CD14-positive monocyte (primary cell): ENCODE results near the gene AP1B1. TPM values are rescaled to one million over a fixed set of nuclear protein-coding genes. Genes with fewer than 3 reads are reported as not detected.

Experiments
- DNase-seq, 3 donors: peaks; one replicate each; pipeline ENCODE4 v3.0.0-alpha.2; 2011 to 2022
- H2AFZ ChIP-seq: 2 replicates; pipeline ENCODE4 v1.6.0; 2012; ENCODE audit warnings: mild to moderate bottlenecking, low read depth, low read length, inconsistent platforms; ENCODE audit not compliant: insufficient read depth, poor library complexity, severe bottlenecking
- H3K27ac ChIP-seq, 2 donors: 1 replicate in 1 of 2; 2 replicates in 1 of 2; pipeline ENCODE4 v1.5.1; 2012 to 2013; ENCODE audit warnings: low read length in 2 of 2, control low read depth in 1 of 2, inconsistent platforms in 1 of 2, low read depth in 1 of 2, mild to moderate bottlenecking in 1 of 2
- H3K27me3 ChIP-seq, 2 donors: one replicate each; pipeline versions ENCODE4 v1.6.0 to v1.6.1; 2011 to 2013; ENCODE audit warnings: low read length in 2 of 2; ENCODE audit not compliant: control insufficient read depth in 2 of 2, insufficient read depth in 2 of 2
- H3K36me3 ChIP-seq, 2 donors: replicated peaks in 1 of 2; 1 replicate in 1 of 2; 2 replicates in 1 of 2; pipeline versions ENCODE4 v1.5.1 to v1.6.1; 2012 to 2013; ENCODE audit warnings: low read length in 2 of 2, control low read depth in 1 of 2, inconsistent platforms in 1 of 2, mild to moderate bottlenecking in 1 of 2; ENCODE audit not compliant: insufficient read depth in 2 of 2, control insufficient read depth in 1 of 2
- H3K4me1 ChIP-seq, 2 donors: 1 replicate in 1 of 2; 2 replicates in 1 of 2; pipeline versions ENCODE4 v1.5.1 to v1.6.1; 2012 to 2013; ENCODE audit warnings: low read length in 2 of 2, control low read depth in 1 of 2, inconsistent platforms in 1 of 2, mild to moderate bottlenecking in 1 of 2, moderate library complexity in 1 of 2; ENCODE audit not compliant: insufficient read depth in 2 of 2, control insufficient read depth in 1 of 2
- H3K4me2 ChIP-seq: replicated peaks from 2 replicates; pipeline ENCODE3; 2012; ENCODE audit warnings: low read length, moderate library complexity, mild to moderate bottlenecking; ENCODE audit not compliant: poor library complexity, severe bottlenecking; ENCODE audit errors: extremely low read depth
- H3K4me3 ChIP-seq, 3 experiments: fragments of 200-600 bp in 1 of 3; sonication (generic) in 1 of 3; replicated peaks in 1 of 3; 1 replicate in 2 of 3; 2 replicates in 1 of 3; pipeline ENCODE4 v1.5.1; 2011 to 2013; ENCODE audit warnings: low read length in 3 of 3, mild to moderate bottlenecking in 3 of 3, control low read depth in 2 of 3, low read depth in 2 of 3, inconsistent platforms in 1 of 3, moderate library complexity in 1 of 3
- H3K79me2 ChIP-seq: 2 replicates; pipeline ENCODE4 v1.6.0; 2012; ENCODE audit warnings: mild to moderate bottlenecking, control low read depth, inconsistent platforms, low read length, moderate library complexity; ENCODE audit not compliant: insufficient read depth
- H3K9ac ChIP-seq: 2 replicates; pipeline ENCODE4 v1.6.0; 2017; ENCODE audit warnings: low read length, mild to moderate bottlenecking; ENCODE audit not compliant: insufficient read depth, poor library complexity, severe bottlenecking
- H3K9me3 ChIP-seq, 2 donors: replicated peaks in 1 of 2; 1 replicate in 1 of 2; 2 replicates in 1 of 2; pipeline versions ENCODE4 v1.5.1 to v1.6.1; 2012 to 2013; ENCODE audit warnings: low read length in 2 of 2, control low read depth in 1 of 2; ENCODE audit not compliant: control insufficient read depth in 1 of 2, insufficient read depth in 1 of 2
- H4K20me1 ChIP-seq: 2 replicates; pipeline ENCODE4 v1.6.0; 2012; ENCODE audit warnings: mild to moderate bottlenecking, low read length, control low read depth, moderate library complexity; ENCODE audit not compliant: insufficient read depth
- H3K27ac Mint-ChIP-seq, 7 donors: one replicate each; pipeline ENCODE4 v1.8.0; 2020; ENCODE audit warnings: mild to moderate bottlenecking in 7 of 7, mixed read lengths in 7 of 7, moderate library complexity in 6 of 7, inconsistent platforms in 2 of 7
- H3K27me3 Mint-ChIP-seq, 3 donors: one replicate each; pipeline ENCODE4 v1.8.0; 2021 to 2022; ENCODE audit warnings: low read depth in 3 of 3, mild to moderate bottlenecking in 3 of 3, mixed read lengths in 3 of 3, moderate library complexity in 3 of 3, inconsistent platforms in 1 of 3
- H3K36me3 Mint-ChIP-seq, 2 donors: one replicate each; pipeline ENCODE4 v1.8.0; 2020; ENCODE audit warnings: mixed read lengths in 2 of 2, inconsistent platforms in 1 of 2, mild to moderate bottlenecking in 1 of 2
- H3K4me1 Mint-ChIP-seq: one replicate; pipeline ENCODE4 v1.8.0; 2020; ENCODE audit warnings: mild to moderate bottlenecking, mixed read lengths
- H3K4me3 Mint-ChIP-seq, 2 donors: one replicate each; pipeline ENCODE4 v1.8.0; 2020; ENCODE audit warnings: mild to moderate bottlenecking in 2 of 2, mixed read lengths in 2 of 2, moderate library complexity in 1 of 2
- H3K9me3 Mint-ChIP-seq, 7 donors: one replicate each; pipeline ENCODE4 v1.8.0; 2020 to 2022; ENCODE audit warnings: mixed read lengths in 7 of 7, mild to moderate bottlenecking in 6 of 7, moderate library complexity in 6 of 7, inconsistent platforms in 2 of 7
- WGBS: methylation state at CpG from one replicate; pipeline ENCODE4 v1.1.5; 2013; ENCODE audit warnings: missing lambda C conversion rate; ENCODE audit not compliant: insufficient coverage; 5-methylcytosine and 5-hydroxymethylcytosine counted together
- intact Hi-C, 2 donors: fragments of 100-400 bp; cut with micrococcal nuclease; formaldehyde crosslinking; loops; one replicate each; pipeline versions ENCODE4 v1.15.0 to v1.15.1; 2023
- polyA plus RNA-seq, 3 donors: library from polyadenylated mRNA; depleted of rRNA in 1 of 3; unstranded in 2 of 3; stranded (reverse) in 1 of 3; fragments of 300-500 nt in 2 of 3; fragments of >200 nt in 1 of 3; fragmentation: Illumina TruSeq in 2 of 3; gene quantifications; 1 replicate in 2 of 3; 2 replicates in 1 of 3; pipeline ENCODE4 v1.2.3, GENCODE V29; 2012 to 2021
- TF ChIP-seq, protein P1 (sequence below): fragments of 200-600 bp; IDR thresholded peaks from one replicate; pipeline ENCODE4 v1.8.0; 2022; ENCODE audit warnings: antibody characterized with exemption, mild to moderate bottlenecking

AP1B1 gene
- polyA plus RNA-seq, 3 donors, result 29.0 to 102 (median 40.3) TPM

GRCh38 chr22:29393019-29393608 is 4.7 kb upstream of the AP1B1 start:
- peaks cover 0 to 2% (median 0%) of the 10 kb centered on the region in 3 donors for H3K27me3 Mint-ChIP-seq
- TF ChIP-seq, protein P1, sequence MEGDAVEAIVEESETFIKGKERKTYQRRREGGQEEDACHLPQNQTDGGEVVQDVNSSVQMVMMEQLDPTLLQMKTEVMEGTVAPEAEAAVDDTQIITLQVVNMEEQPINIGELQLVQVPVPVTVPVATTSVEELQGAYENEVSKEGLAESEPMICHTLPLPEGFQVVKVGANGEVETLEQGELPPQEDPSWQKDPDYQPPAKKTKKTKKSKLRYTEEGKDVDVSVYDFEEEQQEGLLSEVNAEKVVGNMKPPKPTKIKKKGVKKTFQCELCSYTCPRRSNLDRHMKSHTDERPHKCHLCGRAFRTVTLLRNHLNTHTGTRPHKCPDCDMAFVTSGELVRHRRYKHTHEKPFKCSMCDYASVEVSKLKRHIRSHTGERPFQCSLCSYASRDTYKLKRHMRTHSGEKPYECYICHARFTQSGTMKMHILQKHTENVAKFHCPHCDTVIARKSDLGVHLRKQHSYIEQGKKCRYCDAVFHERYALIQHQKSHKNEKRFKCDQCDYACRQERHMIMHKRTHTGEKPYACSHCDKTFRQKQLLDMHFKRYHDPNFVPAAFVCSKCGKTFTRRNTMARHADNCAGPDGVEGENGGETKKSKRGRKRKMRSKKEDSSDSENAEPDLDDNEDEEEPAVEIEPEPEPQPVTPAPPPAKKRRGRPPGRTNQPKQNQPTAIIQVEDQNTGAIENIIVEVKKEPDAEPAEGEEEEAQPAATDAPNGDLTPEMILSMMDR, result no peak

GRCh38 chr22:29391546-29391945 is 3.2 kb upstream of the AP1B1 start:
- Histone ChIP-seq H3K27ac (no peak overlapping the region), H3K4me1 (peaks cover 35 to 36% of the 10 kb centered on the region in 2 donors), H2AFZ (peak overlapping the region; percentile 47), H3K36me3 (no peaks in the 10 kb centered on the region), H3K4me2 (no peak overlapping the region), H3K79me2 (peaks cover 24% of the 10 kb centered on the region), H3K9me3 (no peaks in the 10 kb centered on the region), H3K27me3 (no peaks in the 10 kb centered on the region), H4K20me1 (no peaks in the 10 kb centered on the region), H3K4me3 (no peak overlapping the region), H3K9ac (no peak overlapping the region)
- Mint-ChIP-seq H3K27ac (peak overlapping the region in 2 of 7 donors; percentile 2 to 10), H3K4me1 (peaks cover 34% of the 10 kb centered on the region), H3K36me3 (no peaks in the 10 kb centered on the region), H3K9me3 (peaks cover 0 to 2% (median 0%) of the 10 kb centered on the region in 7 donors), H3K4me3 (no peak overlapping the region), H3K27me3 (peaks cover 0 to 2% (median 0%) of the 10 kb centered on the region in 3 donors)
- intact Hi-C loops, result loop anchor here (10.0 kb wide), 1 partner anchor 133 kb away; no protein-coding TSS in a partner anchor
- 81% methylated on average over 8 of the region's 8 CpGs for WGBS
- TF ChIP-seq, protein P1, result no peak
- DNase-seq, result no peak

More at GRCh38 chr22:29393019-29393608, 4.7 kb upstream of the AP1B1 start:
- H3K4me1 ChIP-seq, result peaks cover 20 to 21% of the 10 kb centered on the region in 2 donors
- no peaks in the 10 kb centered on the region for H3K36me3 ChIP-seq
- Mint-ChIP-seq H3K27ac (peak overlapping the region in 5 of 7 donors; percentile 5 to 78 (median 63)), H3K4me1 (peaks cover 20% of the 10 kb centered on the region), H3K36me3 (no peaks in the 10 kb centered on the region), H3K9me3 (peaks cover 0 to 2% (median 0%) of the 10 kb centered on the region in 7 donors), H3K4me3 (no peak overlapping the region)
- H3K79me2 ChIP-seq, result peaks cover 8% of the 10 kb centered on the region
- H3K4me2 ChIP-seq, result no peak overlapping the region
- no peak overlapping the region for H2AFZ ChIP-seq
- no CpG with 5 or more reads among the region's 2 CpGs for WGBS
- H3K27ac ChIP-seq, result no peak overlapping the region
- H3K27me3 ChIP-seq, result no peaks in the 10 kb centered on the region
- no peak overlapping the region for H3K9ac ChIP-seq
- no peaks in the 10 kb centered on the region for H3K9me3 ChIP-seq
- intact Hi-C loops, result loop anchor here (10.0 kb wide), 1 partner anchor 132 kb away; no protein-coding TSS in a partner anchor
- no peaks in the 10 kb centered on the region for H4K20me1 ChIP-seq
- no peak for DNase-seq
- H3K4me3 ChIP-seq, result no peak overlapping the region
